ENCODE measurements around the gene TP73.

DNA sequence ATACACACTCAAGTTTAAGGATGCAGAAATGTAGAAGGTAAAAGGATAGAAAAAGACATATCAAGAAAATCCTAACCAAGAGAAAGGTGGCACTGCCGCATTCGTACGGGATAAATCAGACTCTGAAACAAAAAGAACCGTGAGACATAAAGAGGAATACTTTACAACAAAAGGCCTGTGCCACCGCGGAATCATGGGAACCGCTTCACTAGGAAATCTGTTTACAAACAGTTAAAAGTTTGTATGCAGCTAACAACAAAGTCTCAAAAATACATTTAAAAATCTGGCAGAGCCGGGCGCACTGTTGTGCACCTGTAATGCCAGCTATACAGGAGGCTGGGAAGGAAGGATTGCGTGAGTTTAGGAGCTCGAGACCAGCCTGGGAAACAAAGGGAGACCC, 10.5 kb upstream of the TP73 start:
- TF ChIP-seq, protein P1, sequence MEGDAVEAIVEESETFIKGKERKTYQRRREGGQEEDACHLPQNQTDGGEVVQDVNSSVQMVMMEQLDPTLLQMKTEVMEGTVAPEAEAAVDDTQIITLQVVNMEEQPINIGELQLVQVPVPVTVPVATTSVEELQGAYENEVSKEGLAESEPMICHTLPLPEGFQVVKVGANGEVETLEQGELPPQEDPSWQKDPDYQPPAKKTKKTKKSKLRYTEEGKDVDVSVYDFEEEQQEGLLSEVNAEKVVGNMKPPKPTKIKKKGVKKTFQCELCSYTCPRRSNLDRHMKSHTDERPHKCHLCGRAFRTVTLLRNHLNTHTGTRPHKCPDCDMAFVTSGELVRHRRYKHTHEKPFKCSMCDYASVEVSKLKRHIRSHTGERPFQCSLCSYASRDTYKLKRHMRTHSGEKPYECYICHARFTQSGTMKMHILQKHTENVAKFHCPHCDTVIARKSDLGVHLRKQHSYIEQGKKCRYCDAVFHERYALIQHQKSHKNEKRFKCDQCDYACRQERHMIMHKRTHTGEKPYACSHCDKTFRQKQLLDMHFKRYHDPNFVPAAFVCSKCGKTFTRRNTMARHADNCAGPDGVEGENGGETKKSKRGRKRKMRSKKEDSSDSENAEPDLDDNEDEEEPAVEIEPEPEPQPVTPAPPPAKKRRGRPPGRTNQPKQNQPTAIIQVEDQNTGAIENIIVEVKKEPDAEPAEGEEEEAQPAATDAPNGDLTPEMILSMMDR (IDR thresholded peaks at IDR 0.05): no peak
- TF ChIP-seq POLR2A (IDR thresholded peaks at IDR 0.05): no peak

Data from breast epithelium (tissue), 3 donors.